ENCODE results near the gene COL24A1. TPM values are rescaled to one million over a fixed set of nuclear protein-coding genes. Genes with fewer than 3 reads are reported as not detected.
A peak's percentile ranks its signal among the peaks of the same experiment; 100 is the strongest.

The COL24A1 gene
- total RNA-seq, 1 experiment from 2014 or later, result 0.35 TPM

- Histone ChIP-seq H2AK5ac (ENCODE audit: insufficient read length, low read length) (no peak overlapping the region), H4K5ac (ENCODE audit: insufficient read length, low read depth, low read length) (no peak overlapping the region), H3K23me2 (ENCODE audit: insufficient read length, low read depth, low read length, poor library complexity, severe bottlenecking) (no peaks in the 10 kb centered on the region), H3K27me3 (ENCODE audit: insufficient read depth, low read length) (no peaks in the 10 kb centered on the region), H2AFZ (ENCODE audit: low read length) (no peak overlapping the region), H3T11ph (ENCODE audit: low read length) (no peak overlapping the region), H3K4ac (ENCODE audit: low read depth, low read length) (no peak overlapping the region), H3K9ac (ENCODE audit: extremely low read depth, insufficient read length, low read length) (no peak overlapping the region), H2BK12ac (ENCODE audit: insufficient read length, low read depth, low read length) (no peak overlapping the region), H3K79me2 (ENCODE audit: insufficient read depth, low read length) (no peaks in the 10 kb centered on the region), H2BK5ac (ENCODE audit: insufficient read length, low read length) (no peak overlapping the region), H3K27ac (ENCODE audit: insufficient read length, low read depth, low read length) (no peak overlapping the region), H2BK15ac (ENCODE audit: low read depth, low read length) (no peak overlapping the region), H3K18ac (ENCODE audit: insufficient read length, low read depth, low read length) (no peak overlapping the region), H3K14ac (ENCODE audit: insufficient read depth, low read length) (no peak overlapping the region), H3K4me2 (ENCODE audit: insufficient read depth, insufficient read length, low read length) (no peak overlapping the region), H4K8ac (replicated peaks; ENCODE audit: insufficient read length, low read depth, low read length) (no peak overlapping the region), H4K20me1 (ENCODE audit: control insufficient read depth, insufficient read depth, insufficient read length) (no peaks in the 10 kb centered on the region), H3K56ac (ENCODE audit: insufficient read length, low read depth, low read length) (no peak overlapping the region), H3K4me1 (ENCODE audit: insufficient read depth, low read length) (no peaks in the 10 kb centered on the region), H3K79me1 (ENCODE audit: insufficient read depth, low read depth, low read length, poor library complexity, severe bottlenecking) (no peaks in the 10 kb centered on the region), H3K9me3 (ENCODE audit: control insufficient read depth, low read depth, low read length) (no peaks in the 10 kb centered on the region), H2BK120ac (ENCODE audit: low read depth, low read length, poor library complexity, severe bottlenecking) (no peak overlapping the region), H4K91ac (ENCODE audit: insufficient read length, low read depth, low read length) (no peak overlapping the region), H3K23ac (ENCODE audit: insufficient read length, low read depth, low read length) (no peak overlapping the region), H2BK20ac (ENCODE audit: low read depth, low read length, poor library complexity, severe bottlenecking) (no peak overlapping the region)
- no peaks in the 10 kb centered on the region for H3K36me3 Mint-ChIP-seq (ENCODE audit: insufficient read depth in 1 of 3, low read depth in 3 of 3)
- no peak for TF ChIP-seq CTCF (conservative IDR thresholded peaks at IDR 0.05)
- H3K4me1 Mint-ChIP-seq, result peaks cover 20 to 21% of the 10 kb centered on the region in 2 experiments
- H3K27me3 Mint-ChIP-seq (ENCODE audit: low read depth), result no peaks in the 10 kb centered on the region
- no CpG with 5 or more reads among the region's 2 CpGs for WGBS (ENCODE audit: extremely low coverage, insufficient read length, low lambda C conversion rate)
- no peak for DNase-seq
- H3K27ac Mint-ChIP-seq, result peak overlapping the region; percentile 7 to 69 (median 21); a peak in 4 of 7 replicates
- H3K4me3 Mint-ChIP-seq, result no peak overlapping the region
- H3K9me3 Mint-ChIP-seq, result no peaks in the 10 kb centered on the region
Measured at GRCh38 chr1:85818371-85818770, 338.2 kb downstream of the COL24A1 start.
